Measurements from ENCODE around the gene HNRNPUL2.
"Not testable (repeated sequence)": the region's sequence is repeated elsewhere in the genome, so short reads cannot be mapped to it uniquely, and the experiment has no call there.

Gene HNRNPUL2

GRCh38 chr11:62703921-62704320 is 23.3 kb downstream of the HNRNPUL2 start:
- not testable (repeated sequence) for DNase-seq (ENCODE audit: low read depth in 2 of 2)

- no peak for DNase-seq (ENCODE audit: low read depth in 2 of 2)
Measured at GRCh38 chr11:62702246-62702645, 25.0 kb downstream of the HNRNPUL2 start.

GRCh38 chr11:62694455-62695167 is 32.6 kb downstream of the HNRNPUL2 start:
- DNase-seq (ENCODE audit: low read depth in 2 of 2): peak; percentile 46 to 55

GRCh38 chr11:62693624-62694023 is 33.6 kb downstream of the HNRNPUL2 start:
- DNase-seq (ENCODE audit: low read depth in 2 of 2): not testable (repeated sequence)

GRCh38 chr11:62689421-62690183 is 37.7 kb downstream of the HNRNPUL2 start, which contains the start of gene LRRN4CL:
TSS of gene LRRN4CL (minus strand) at chr11:62689530. CDS start at chr11:62688508, 1,022 bp downstream.
- no peak for DNase-seq (ENCODE audit: low read depth in 2 of 2)

- no peak for DNase-seq (ENCODE audit: low read depth in 2 of 2)
Measured at GRCh38 chr11:62688491-62688890, 38.8 kb downstream of the HNRNPUL2 start.

- no peak for DNase-seq (ENCODE audit: low read depth in 2 of 2)
Measured at GRCh38 chr11:62687508-62688396, 39.5 kb downstream of the HNRNPUL2 start.

- no peak for DNase-seq (ENCODE audit: low read depth in 2 of 2)
Measured at GRCh38 chr11:62682518-62682917, 44.7 kb downstream of the HNRNPUL2 start.

GRCh38 chr11:62680825-62681240 is 46.4 kb downstream of the HNRNPUL2 start:
- no peak for DNase-seq (ENCODE audit: low read depth in 2 of 2)

- DNase-seq (ENCODE audit: low read depth in 2 of 2): peak; percentile 81 to 83
Measured at GRCh38 chr11:62678770-62679696, 48.2 kb downstream of the HNRNPUL2 start, which contains the start of gene UBXN1. TSS of gene UBXN1 (minus strand) at chr11:62679073. CDS start at chr11:62678923, 150 bp downstream.

GRCh38 chr11:62678433-62678769 is 48.9 kb downstream of the HNRNPUL2 start:
- no peak for DNase-seq (ENCODE audit: low read depth in 2 of 2)

GRCh38 chr11:62677714-62678113 is 49.5 kb downstream of the HNRNPUL2 start:
- DNase-seq (ENCODE audit: low read depth in 2 of 2): no peak

- no peak for DNase-seq (ENCODE audit: low read depth in 2 of 2)
Measured at GRCh38 chr11:62677156-62677555, 50.1 kb downstream of the HNRNPUL2 start.

- no peak for DNase-seq (ENCODE audit: low read depth in 2 of 2)
Measured at GRCh38 chr11:62676698-62677097, 50.6 kb downstream of the HNRNPUL2 start.

- DNase-seq (ENCODE audit: low read depth in 2 of 2): not testable (repeated sequence)
Measured at GRCh38 chr11:62675415-62675814, 51.8 kb downstream of the HNRNPUL2 start.

GRCh38 chr11:62673196-62673525 is 54.1 kb downstream of the HNRNPUL2 start:
- DNase-seq (ENCODE audit: low read depth in 2 of 2): no peak

- DNase-seq (ENCODE audit: low read depth in 2 of 2): peak; percentile 60 to 83
Measured at GRCh38 chr11:62671608-62672389, 55.5 kb downstream of the HNRNPUL2 start, which contains the start of the genes LBHD1 and UQCC3. TSS of gene LBHD1 (minus strand) at chr11:62672267. CDS start at chr11:62670031, 2,236 bp downstream. TSS of gene UQCC3 (plus strand) at chr11:62671673. CDS start at chr11:62671746, 73 bp downstream.

GRCh38 chr11:62671236-62671607 is 56.0 kb downstream of the HNRNPUL2 start:
- no peak for DNase-seq (ENCODE audit: low read depth in 2 of 2)

- no peak for DNase-seq (ENCODE audit: low read depth in 2 of 2)
Measured at GRCh38 chr11:62669420-62670161, 57.7 kb downstream of the HNRNPUL2 start.
